D721Med (cell line): Measurements from ENCODE around the gene XAGE1A.
"Not testable (repeated sequence)": the region's sequence is repeated elsewhere in the genome, so short reads cannot be mapped to it uniquely, and the experiment has no call there.

Source experiments
- DNase-seq: peaks from one replicate; pipeline ENCODE4 v3.0.0; 2011; ENCODE audit warnings: low spot score; ENCODE audit not compliant: insufficient read length
- FAIRE-seq: peaks from 2 replicates; lab custom pipeline; 2011; peaks lifted over from hg19 to GRCh38; lab: Jason Lieb, UNC
- CTCF ChIP-seq: IDR thresholded peaks from 2 replicates; pipeline ENCODE4 v1.5.1; 2012; ENCODE audit warnings: mild to moderate bottlenecking, control low read depth; ENCODE audit not compliant: insufficient read depth; ENCODE audit errors: missing control alignments

The XAGE1A gene

DNA sequence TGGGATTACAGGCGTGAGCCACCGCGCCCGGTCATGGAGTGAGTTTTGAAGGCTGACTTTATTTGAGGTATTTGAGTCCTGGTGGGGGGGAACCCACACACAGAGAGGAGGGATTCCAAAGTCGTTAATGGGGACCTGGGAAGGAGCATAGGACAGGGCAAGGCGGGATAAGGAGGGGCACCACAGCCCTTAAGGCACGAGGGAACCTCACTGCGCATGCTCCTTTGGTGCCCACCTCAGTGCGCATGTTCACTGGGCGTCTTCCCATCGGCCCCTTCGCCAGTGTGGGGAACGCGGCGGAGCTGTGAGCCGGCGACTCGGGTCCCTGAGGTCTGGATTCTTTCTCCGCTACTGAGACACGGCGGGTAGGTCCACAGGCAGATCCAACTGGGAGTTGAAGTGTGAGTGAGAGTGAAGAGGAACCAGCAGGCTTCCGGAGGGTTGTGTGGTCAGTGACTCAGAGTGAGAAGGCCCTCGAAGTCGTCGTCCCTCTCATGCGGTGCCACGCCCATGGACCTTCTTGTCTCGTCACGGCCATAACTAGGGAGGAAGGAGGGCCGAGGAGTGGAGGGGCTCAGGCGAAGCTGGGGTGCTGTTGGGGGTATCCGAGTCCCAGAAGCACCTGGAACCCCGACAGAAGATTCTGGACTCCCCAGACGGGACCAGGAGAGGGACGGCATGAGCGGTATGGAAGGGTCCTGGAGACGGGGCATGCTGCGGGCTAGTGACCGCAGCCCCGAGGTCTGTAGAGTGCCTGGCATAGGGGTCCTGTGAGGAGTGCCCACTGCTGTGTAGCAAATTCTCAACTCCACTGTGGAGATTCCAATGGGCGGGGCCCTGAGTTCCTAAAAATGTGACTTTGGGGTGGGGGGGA, at the start of gene XAGE1A:
XAGE1A (plus strand) TSS at position 264 of the 874 bp plus-strand sequence. CDS start 1,554 bp downstream, outside the sequence.
- not testable (repeated sequence) for DNase-seq, FAIRE-seq

GRCh38 chrX:52452031-52452430, 43.6 kb upstream of the XAGE1A start:
- DNase-seq, FAIRE-seq: not testable (repeated sequence)

DNA sequence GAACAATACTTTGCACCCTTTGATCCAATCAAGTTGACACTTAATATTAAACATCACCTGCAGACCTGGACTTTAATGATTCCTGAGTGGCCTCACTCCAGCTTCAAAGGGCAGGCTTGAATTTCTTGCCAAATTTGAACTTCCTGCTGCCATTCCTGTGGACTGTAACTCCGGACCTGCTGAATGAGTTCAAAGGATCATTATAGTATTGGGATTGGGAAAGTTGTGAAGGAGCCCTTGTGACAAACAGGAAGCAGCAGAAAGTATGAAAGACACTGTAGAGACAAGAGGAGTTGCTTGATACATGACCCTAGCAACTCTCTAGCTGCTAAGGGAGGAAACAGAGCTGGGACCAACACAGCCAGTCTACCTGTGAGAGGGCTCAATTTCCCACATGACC, 24.3 kb upstream of the XAGE1A start:
- not testable (repeated sequence) for DNase-seq, FAIRE-seq

DNA sequence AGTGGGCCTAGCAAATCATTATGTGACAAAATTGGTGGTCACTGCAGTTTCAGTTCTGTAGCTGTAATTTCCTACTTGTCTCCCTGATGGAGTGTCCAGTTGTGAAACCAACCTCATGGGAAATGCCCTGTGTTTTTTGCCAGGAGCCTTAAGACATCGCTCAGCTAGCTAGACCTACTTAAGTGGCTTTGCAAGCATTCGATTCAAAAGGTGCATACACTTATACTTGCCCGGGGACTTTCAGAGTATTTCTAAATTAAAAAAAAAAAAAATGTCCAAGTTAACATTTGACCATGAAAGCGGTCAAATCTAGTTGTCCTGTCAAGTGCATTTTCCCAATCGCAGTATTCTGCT, 788 bp downstream of the XAGE1A start:
- not testable (repeated sequence) for FAIRE-seq, DNase-seq

DNA sequence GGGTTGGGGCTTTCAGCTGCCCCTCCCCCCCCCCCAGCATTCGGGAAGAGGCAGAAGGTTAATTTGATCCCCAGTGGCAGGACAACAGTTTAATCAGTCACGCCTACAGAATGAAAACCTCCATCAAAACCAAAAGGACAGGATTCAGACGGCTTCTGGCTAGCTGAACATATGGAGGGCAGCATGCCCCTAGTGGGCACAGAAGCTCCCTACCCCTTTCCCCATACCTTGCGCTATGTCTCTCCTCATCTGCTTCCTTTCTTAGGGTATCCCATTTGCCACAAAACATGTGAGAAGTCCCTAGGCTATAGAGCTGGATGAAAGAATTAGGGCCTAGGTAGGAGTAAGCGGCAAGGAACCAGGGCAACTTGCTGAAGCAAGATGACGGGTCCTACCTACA, 5.8 kb downstream of the XAGE1A start:
- not testable (repeated sequence) for DNase-seq, FAIRE-seq

DNA sequence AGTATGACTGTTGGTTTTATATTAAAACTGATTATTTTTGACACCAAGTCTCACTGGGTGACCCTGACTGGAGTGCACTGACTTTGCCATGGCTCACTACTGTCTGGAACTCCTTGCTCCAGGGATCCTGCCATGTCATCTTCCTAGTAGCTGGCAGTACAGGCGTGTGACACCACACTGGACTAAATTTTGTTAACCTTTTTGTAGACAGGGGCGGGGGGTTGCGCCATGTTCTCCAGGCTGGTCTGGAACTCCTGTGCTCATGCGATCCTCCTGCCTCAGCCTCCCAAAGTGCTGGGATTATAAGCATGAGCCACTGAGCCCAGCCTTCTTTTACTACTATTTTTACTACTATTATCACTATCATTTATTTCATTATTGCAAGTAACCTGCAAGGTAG, 8.9 kb downstream of the XAGE1A start:
- DNase-seq (no peak), FAIRE-seq (no peak)
- TF ChIP-seq CTCF = no peak

DNA sequence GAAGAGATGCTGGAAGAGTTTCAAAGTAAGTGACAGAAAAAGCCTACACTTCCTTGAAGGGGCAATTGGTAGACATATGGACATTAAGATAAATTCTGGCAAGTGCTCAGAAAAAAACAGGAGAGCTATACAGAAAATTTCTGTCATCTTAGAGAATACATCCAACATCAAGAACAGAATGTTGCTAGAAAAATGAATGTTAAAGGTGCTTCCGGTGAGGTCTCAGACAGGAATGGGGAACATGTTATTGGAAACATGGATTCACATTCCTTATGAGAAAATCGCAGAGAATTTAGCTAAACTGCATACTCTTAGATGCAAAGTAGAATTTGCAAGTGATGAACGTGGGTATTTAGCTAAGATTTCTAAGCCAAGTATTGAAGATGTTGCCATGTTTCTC, 11.7 kb downstream of the XAGE1A start:
- DNase-seq = no peak
- no peak for TF ChIP-seq CTCF
- no peak for FAIRE-seq

DNA sequence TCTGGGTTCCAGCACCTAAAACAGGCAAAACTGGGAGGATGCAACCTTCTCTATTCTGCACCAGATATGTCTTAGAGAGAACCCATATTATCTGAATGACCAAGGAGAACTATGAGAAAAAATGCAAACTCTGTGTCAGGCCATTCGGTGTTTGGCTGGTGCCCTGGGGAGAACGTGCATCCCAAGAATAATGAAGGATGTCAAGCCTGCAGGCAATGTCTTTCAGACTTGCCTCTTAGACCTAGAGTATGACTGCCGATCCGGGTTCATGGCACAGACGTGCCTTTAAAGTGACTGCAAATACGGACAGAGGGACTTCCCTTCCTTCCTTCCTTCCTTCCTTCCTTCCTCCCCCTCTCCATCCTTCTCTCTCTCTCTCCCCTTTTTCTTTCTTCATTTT, 14.3 kb downstream of the XAGE1A start:
- FAIRE-seq (no peak), DNase-seq (no peak)
- TF ChIP-seq CTCF = no peak

GRCh38 chrX:52511126-52511525, 15.5 kb downstream of the XAGE1A start:
- not testable (repeated sequence) for FAIRE-seq, DNase-seq

- DNase-seq, FAIRE-seq: not testable (repeated sequence)
Measured at GRCh38 chrX:52516110-52516986, 20.7 kb downstream of the XAGE1A start.

DNA sequence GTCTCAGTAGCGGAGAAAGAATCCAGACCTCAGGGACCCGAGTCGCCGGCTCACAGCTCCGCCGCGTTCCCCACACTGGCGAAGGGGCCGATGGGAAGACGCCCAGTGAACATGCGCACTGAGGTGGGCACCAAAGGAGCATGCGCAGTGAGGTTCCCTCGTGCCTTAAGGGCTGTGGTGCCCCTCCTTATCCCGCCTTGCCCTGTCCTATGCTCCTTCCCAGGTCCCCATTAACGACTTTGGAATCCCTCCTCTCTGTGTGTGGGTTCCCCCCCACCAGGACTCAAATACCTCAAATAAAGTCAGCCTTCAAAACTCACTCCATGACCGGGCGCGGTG, 21.3 kb downstream of the XAGE1A start, which contains the start of gene XAGE1B:
XAGE1B (minus strand) TSS at position 77 of the 339 bp plus-strand sequence. CDS start 1,536 bp downstream, outside the sequence.
- not testable (repeated sequence) for FAIRE-seq, DNase-seq

DNA sequence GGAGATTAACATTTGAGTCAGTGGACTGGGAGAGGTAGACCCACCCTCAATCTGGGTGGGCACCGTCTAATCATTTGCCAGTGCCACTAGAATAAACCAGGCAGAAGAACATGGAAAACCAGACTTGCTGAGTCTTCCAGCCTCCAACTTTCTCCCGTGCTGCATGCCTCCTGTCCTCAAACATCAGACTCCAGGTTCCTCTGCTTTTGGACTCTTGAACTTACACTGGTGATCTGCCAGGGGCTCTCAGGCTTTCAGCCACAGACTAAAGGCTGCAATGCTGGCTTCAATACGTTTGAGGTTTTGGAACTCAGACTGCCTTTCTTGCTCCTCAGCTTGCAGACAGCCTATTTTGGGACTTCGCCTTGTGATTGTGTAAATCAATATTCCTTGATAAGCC, 45.4 kb downstream of the XAGE1A start:
- not testable (repeated sequence) for FAIRE-seq, DNase-seq
